Epithelial cell of proximal tubule (primary cell): ENCODE data around the gene NRG2. TPM values are rescaled to one million over a fixed set of nuclear protein-coding genes. Genes with fewer than 3 reads are reported as not detected.

Source experiments
- DNase-seq: peaks from one replicate; pipeline ENCODE4 v3.0.0-alpha.2; 2011; ENCODE audit warnings: low read depth
- H3K4me3 ChIP-seq: 2 replicates; pipeline ENCODE4 v1.5.1; 2011; ENCODE audit warnings: low read depth, mild to moderate bottlenecking, low read length
- CTCF ChIP-seq: conservative IDR thresholded peaks from 2 replicates; pipeline ENCODE4 v1.5.1; 2012; ENCODE audit warnings: low read depth, mild to moderate bottlenecking, low read length
- total RNA-seq: library from RNA; depleted of rRNA; stranded (reverse); fragments of >200 nt; gene quantifications from 2 replicates; pipeline ENCODE4 v1.2.3, GENCODE V29; 2015

NRG2 gene
- total RNA-seq, 1 donor from 2014 or later, result 1.5 TPM

GRCh38 chr5:139862803-139863202 lies 180.3 kb downstream of the NRG2 start:
- DNase-seq, result no peak
- peak; percentile 38 for TF ChIP-seq CTCF
- no peak overlapping the region for H3K4me3 ChIP-seq

GRCh38 chr5:139862313-139862712 lies 180.8 kb downstream of the NRG2 start:
- TF ChIP-seq CTCF, result no peak
- H3K4me3 ChIP-seq, result no peak overlapping the region
- DNase-seq, result no peak

GRCh38 chr5:139861889-139862207 lies 181.3 kb downstream of the NRG2 start:
- no peak for TF ChIP-seq CTCF
- no peak overlapping the region for H3K4me3 ChIP-seq
- no peak for DNase-seq

GRCh38 chr5:139861021-139861888 lies 181.8 kb downstream of the NRG2 start:
- H3K4me3 ChIP-seq, result no peak overlapping the region
- no peak for TF ChIP-seq CTCF
- DNase-seq, result no peak

GRCh38 chr5:139859013-139859412 lies 184.1 kb downstream of the NRG2 start:
- no peak for TF ChIP-seq CTCF
- no peak overlapping the region for H3K4me3 ChIP-seq
- no peak for DNase-seq

- DNase-seq, result no peak
- no peak for TF ChIP-seq CTCF
- H3K4me3 ChIP-seq, result no peak overlapping the region
Observed at GRCh38 chr5:139856714-139857113, 186.4 kb downstream of the NRG2 start.
